ENCODE data around the gene RCL1. TPM values are rescaled to one million over a fixed set of nuclear protein-coding genes. Genes with fewer than 3 reads are reported as not detected.

RCL1 gene
- total RNA-seq, 1 experiment from 2014 or later: 9.5 TPM

DNA sequence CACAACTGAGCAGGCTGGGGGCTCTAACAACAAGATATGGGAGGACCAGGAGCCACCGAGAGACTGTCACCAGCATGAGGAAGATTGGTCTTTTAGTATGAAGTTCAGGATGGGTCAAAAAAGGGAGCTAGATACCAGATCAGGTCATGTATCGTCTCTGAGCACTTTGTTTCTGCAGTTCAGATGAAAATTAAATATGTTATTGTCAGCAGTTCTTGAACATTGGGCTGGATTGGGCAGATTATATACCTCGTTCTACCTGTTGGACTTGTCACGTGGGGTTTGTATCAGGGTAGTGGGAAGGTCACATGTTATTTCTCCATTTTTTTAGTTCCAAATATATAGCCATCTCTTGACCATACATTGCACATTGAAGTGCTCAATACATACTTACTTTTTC lies 47.3 kb downstream of the RCL1 start:
- CTCF ChIA-PET: no interaction called here

DNA sequence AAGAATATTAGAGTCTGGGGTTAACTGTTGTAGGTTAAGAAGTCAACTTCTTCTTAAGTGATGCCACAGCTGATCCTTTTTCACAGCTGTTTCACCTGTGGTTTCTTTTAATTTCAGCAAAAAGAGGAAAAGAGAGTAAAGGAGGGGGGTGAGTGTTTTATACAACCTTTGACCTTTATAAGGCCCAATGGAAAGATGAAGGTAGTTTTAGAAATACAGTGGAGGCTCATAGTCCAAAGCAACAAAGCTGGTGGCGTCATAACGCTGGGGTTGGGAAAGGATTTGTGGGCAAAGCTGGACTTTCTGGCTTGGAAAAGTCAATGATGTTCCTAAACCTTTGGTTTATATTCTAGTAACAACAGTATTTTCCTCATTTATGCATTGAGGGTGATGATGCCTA lies 49.5 kb downstream of the RCL1 start:
- TF ChIP-seq, protein P1, sequence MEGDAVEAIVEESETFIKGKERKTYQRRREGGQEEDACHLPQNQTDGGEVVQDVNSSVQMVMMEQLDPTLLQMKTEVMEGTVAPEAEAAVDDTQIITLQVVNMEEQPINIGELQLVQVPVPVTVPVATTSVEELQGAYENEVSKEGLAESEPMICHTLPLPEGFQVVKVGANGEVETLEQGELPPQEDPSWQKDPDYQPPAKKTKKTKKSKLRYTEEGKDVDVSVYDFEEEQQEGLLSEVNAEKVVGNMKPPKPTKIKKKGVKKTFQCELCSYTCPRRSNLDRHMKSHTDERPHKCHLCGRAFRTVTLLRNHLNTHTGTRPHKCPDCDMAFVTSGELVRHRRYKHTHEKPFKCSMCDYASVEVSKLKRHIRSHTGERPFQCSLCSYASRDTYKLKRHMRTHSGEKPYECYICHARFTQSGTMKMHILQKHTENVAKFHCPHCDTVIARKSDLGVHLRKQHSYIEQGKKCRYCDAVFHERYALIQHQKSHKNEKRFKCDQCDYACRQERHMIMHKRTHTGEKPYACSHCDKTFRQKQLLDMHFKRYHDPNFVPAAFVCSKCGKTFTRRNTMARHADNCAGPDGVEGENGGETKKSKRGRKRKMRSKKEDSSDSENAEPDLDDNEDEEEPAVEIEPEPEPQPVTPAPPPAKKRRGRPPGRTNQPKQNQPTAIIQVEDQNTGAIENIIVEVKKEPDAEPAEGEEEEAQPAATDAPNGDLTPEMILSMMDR (conservative IDR thresholded peaks at IDR 0.05): no peak
- TF ChIP-seq EZH2 (IDR thresholded peaks at IDR 0.05; ENCODE audit: low read depth): no peak
- H3K36me3 ChIP-seq (ENCODE audit: low read depth): no peaks in the 10 kb centered on the region
- CTCF ChIA-PET: no interaction called here

More for the DNA sequence above, 47.3 kb downstream of the RCL1 start:
- Histone ChIP-seq H3K27me3 (ENCODE audit: insufficient read depth, low read depth) (no peaks in the 10 kb centered on the region), H3K9me3 (ENCODE audit: insufficient read depth, low read depth) (no peaks in the 10 kb centered on the region), H2AFZ (no peak overlapping the region), H3F3A (ENCODE audit: insufficient read depth, low read depth) (no peaks in the 10 kb centered on the region), H4K20me1 (ENCODE audit: insufficient read depth) (no peaks in the 10 kb centered on the region), H3K4me1 (replicated peaks; ENCODE audit: insufficient read depth) (no peaks in the 10 kb centered on the region), H3K27ac (no peak overlapping the region), H3K4me2 (no peak overlapping the region), H3K79me2 (ENCODE audit: low read depth) (no peaks in the 10 kb centered on the region), H3K36me3 (ENCODE audit: low read depth) (no peaks in the 10 kb centered on the region), H3K4me3 (no peak overlapping the region), H3K9me2 (ENCODE audit: insufficient read depth) (no peaks in the 10 kb centered on the region)
- DNase-seq: no peak
- TF ChIP-seq, protein P1 (conservative IDR thresholded peaks at IDR 0.05): no peak
- no peak for TF ChIP-seq EZH2 (IDR thresholded peaks at IDR 0.05; ENCODE audit: low read depth)
- POLR2A ChIA-PET (ENCODE audit: unreplicated experiment): no interaction called here
- intact Hi-C loops (cut with micrococcal nuclease; ENCODE audit: unreplicated experiment): no loop called here
- BruUV-seq (replicated peaks): no TSS peak

DNA sequence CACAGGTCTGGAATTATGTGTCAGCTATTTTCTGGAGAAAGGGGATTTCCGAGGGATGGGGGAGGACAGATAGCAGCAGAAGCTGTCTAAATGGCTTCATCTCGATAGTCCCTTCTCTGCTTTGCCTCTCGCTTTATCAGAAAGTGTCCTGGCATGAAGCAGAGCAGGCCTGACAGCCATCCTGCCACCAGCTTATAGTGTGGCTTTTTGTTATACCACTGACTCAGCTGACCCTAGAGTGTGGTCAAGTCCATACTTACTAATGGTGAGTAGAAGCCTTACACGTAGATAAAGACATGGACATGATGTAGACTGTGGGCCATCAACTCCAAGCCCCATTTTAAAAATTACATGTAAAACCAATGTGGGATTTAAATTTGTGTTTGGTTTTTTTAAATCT lies 50.0 kb downstream of the RCL1 start:
- no peak overlapping the region for H2AFZ ChIP-seq
- DNase-seq: no peak
- ChIA-PET CTCF (interaction anchor here (0.6 kb wide), 1 partner anchor 196 kb away, joined by 3 read pairs; no protein-coding TSS in a partner anchor), POLR2A (ENCODE audit: unreplicated experiment) (no interaction called here)
- TF ChIP-seq EZH2 (IDR thresholded peaks at IDR 0.05; ENCODE audit: low read depth): no peak
- TF ChIP-seq, protein P1 (conservative IDR thresholded peaks at IDR 0.05): no peak
- no peaks in the 10 kb centered on the region for H3F3A ChIP-seq (ENCODE audit: insufficient read depth, low read depth)
- H4K20me1 ChIP-seq (ENCODE audit: insufficient read depth): no peaks in the 10 kb centered on the region
- no peaks in the 10 kb centered on the region for H3K4me1 ChIP-seq (replicated peaks; ENCODE audit: insufficient read depth)
- H3K27me3 ChIP-seq (ENCODE audit: insufficient read depth, low read depth): no peaks in the 10 kb centered on the region
- no peak overlapping the region for H3K27ac ChIP-seq
- no peaks in the 10 kb centered on the region for H3K36me3 ChIP-seq (ENCODE audit: low read depth)
- BruUV-seq (replicated peaks): no TSS peak
- H3K79me2 ChIP-seq (ENCODE audit: low read depth): no peaks in the 10 kb centered on the region
- no peak overlapping the region for H3K4me2 ChIP-seq
- intact Hi-C loops (cut with micrococcal nuclease; ENCODE audit: unreplicated experiment): no loop called here
- no peaks in the 10 kb centered on the region for H3K9me3 ChIP-seq (ENCODE audit: insufficient read depth, low read depth)
- H3K4me3 ChIP-seq: no peak overlapping the region
- no peaks in the 10 kb centered on the region for H3K9me2 ChIP-seq (ENCODE audit: insufficient read depth)

More for the DNA sequence above, 49.5 kb downstream of the RCL1 start:
- Histone ChIP-seq H3F3A (ENCODE audit: insufficient read depth, low read depth) (no peaks in the 10 kb centered on the region), H2AFZ (no peak overlapping the region), H3K27me3 (ENCODE audit: insufficient read depth, low read depth) (no peaks in the 10 kb centered on the region), H3K79me2 (ENCODE audit: low read depth) (no peaks in the 10 kb centered on the region), H3K9me3 (ENCODE audit: insufficient read depth, low read depth) (no peaks in the 10 kb centered on the region), H3K27ac (no peak overlapping the region), H3K4me3 (no peak overlapping the region), H3K4me1 (replicated peaks; ENCODE audit: insufficient read depth) (no peaks in the 10 kb centered on the region), H3K9me2 (ENCODE audit: insufficient read depth) (no peaks in the 10 kb centered on the region), H4K20me1 (ENCODE audit: insufficient read depth) (no peaks in the 10 kb centered on the region), H3K4me2 (no peak overlapping the region)
- intact Hi-C loops (cut with micrococcal nuclease; ENCODE audit: unreplicated experiment): no loop called here
- no TSS peak for BruUV-seq (replicated peaks)
- POLR2A ChIA-PET (ENCODE audit: unreplicated experiment): no interaction called here
- no peak for DNase-seq
